RCC 7860 (cell line): ENCODE measurements around the gene OSBPL10.
"Not testable (repeated sequence)": the region's sequence is repeated elsewhere in the genome, so short reads cannot be mapped to it uniquely, and the experiment has no call there.

Source experiments
- DNase-seq: peaks from one replicate; pipeline ENCODE4 v3.0.0-alpha.2; 2015; ENCODE audit warnings: low spot score
- FAIRE-seq: peaks from 2 replicates; lab custom pipeline; 2012; peaks lifted over from hg19 to GRCh38; lab: Jason Lieb, UNC

The OSBPL10 gene

GRCh38 chr3:31785286-31785685 lies 195.8 kb downstream of the OSBPL10 start:
- FAIRE-seq, result no peak
- no peak for DNase-seq

DNA sequence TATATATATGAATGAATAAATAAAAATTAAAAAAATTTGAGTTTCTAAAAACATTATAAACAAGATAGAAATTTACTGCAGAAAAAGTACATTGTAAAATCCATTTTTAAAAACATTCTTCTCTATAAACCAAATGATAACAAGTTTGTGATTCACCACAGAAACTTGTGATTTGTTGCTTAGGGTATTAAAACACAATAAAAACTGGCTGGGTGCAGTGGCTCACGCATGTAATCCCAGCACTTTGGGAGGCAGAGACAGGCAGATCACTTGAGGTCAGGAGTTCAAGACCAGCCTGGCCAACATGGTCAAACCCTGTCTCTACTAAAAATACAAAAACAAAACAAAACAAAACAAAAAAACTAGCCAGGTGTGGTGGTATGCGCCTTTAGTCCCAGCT lies 197.2 kb downstream of the OSBPL10 start:
- not testable (repeated sequence) for DNase-seq, FAIRE-seq

DNA sequence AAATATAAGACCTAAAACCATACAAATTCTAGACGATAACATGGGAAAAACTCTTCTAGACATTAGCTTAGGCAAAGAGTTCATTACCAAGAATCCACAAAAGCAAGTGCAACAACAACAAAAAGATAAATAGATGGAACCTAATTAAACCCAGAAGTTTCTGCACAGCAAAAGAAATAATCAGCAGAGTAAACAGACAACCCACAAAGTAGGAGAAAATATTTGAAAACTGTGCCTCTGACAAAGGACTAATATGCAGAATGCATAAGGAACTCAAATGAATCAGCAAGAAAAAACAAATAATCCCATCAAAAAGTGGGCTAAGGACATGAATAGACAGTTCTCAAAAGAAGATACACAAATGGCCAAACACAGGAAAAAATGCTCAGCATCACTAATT lies 198.8 kb downstream of the OSBPL10 start:
- FAIRE-seq, DNase-seq: not testable (repeated sequence)

DNA sequence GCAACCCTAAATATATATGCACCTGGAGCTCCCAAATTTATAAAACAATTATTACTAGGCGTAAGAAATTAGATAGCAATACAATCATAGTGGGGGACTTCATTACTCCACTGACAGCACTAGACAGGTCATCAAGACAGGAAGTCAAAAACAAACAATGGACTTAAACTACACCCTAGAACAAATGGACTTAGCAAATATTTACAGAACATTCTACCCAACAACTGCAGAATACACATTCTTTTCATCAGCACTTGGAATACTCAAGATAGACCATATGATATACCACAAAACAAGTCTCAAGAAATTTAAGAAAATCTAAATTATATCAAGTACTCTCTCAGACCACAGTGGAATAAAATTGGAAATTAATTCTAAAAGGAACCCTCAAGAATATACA lies 201.5 kb downstream of the OSBPL10 start:
- FAIRE-seq, result no peak
- no peak for DNase-seq

GRCh38 chr3:31777887-31778286 lies 203.2 kb downstream of the OSBPL10 start:
- no peak for FAIRE-seq

GRCh38 chr3:31777092-31777491 lies 204.0 kb downstream of the OSBPL10 start:
- DNase-seq, result peak; percentile 38
- FAIRE-seq, result peak; percentile 5

More at GRCh38 chr3:31777887-31778286, 203.2 kb downstream of the OSBPL10 start:
- DNase-seq, result no peak

DNA sequence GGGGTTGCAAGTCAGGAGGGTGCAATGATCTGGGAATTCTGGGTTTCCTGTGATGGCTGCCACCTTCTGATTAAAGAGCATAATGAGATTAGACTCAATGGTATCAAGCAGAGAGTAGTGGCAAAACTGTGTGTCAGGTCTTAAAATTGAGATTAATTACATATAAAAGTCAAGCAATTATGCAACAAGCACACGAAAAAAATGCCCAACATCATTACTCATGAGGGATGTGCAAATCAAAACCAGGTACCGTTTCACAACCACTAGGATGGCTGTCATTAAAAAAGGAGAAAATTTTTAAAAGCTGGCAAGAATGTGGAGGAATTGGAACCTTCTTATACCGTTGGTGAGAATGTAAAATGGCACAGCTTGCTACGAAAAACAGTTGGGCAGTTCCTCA lies 205.0 kb downstream of the OSBPL10 start:
- no peak for FAIRE-seq
- DNase-seq, result no peak

GRCh38 chr3:31775383-31775782 lies 205.7 kb downstream of the OSBPL10 start:
- FAIRE-seq (no peak), DNase-seq (no peak)

- no peak for FAIRE-seq
- no peak for DNase-seq
These were observed 208.1 kb downstream of the OSBPL10 start for GRCh38 chr3:31772758-31773473.

DNA sequence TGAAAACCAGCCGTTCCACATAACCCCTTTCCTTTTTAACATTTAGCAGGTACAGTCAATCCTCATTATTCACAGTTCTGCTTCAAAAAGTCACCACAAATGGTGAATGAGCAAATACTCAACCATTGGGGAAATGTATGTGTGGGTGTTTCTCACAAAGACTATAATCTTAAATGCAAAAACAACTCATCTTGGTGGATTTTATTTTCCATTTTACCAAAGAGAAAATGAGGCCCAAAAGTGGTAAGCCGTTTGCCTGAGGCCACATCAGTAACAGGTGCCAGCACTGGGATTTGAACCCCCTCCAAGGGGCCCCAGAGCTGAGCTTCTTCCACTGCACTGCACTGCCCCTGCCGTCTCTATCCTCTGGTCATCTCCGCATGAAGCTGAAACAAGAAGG lies 208.8 kb downstream of the OSBPL10 start:
- DNase-seq, result no peak
- FAIRE-seq, result no peak

DNA sequence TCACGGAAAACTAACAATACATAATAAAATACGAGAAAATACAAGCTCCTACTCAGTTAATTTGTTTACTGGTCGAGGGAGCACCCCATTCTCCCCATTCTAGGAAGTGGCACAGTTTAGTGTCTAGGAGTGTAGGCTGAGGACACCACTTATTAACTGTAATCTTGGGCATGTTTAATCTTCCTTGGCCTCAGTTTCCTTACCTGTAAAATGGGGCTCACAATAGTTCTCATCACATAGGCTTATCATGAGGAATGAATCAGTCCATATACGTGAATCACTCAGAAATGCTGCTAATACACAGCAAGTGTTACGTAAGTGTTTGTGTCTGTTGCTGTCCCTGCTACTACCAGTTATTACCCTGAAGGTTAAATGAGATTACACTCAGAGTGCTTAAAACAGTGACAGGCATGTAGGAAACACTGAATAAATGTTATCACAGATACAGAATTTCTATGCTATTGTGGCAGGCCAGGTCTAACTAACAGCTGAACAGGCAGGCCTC lies 210.2 kb downstream of the OSBPL10 start:
- FAIRE-seq (no peak), DNase-seq (no peak)

DNA sequence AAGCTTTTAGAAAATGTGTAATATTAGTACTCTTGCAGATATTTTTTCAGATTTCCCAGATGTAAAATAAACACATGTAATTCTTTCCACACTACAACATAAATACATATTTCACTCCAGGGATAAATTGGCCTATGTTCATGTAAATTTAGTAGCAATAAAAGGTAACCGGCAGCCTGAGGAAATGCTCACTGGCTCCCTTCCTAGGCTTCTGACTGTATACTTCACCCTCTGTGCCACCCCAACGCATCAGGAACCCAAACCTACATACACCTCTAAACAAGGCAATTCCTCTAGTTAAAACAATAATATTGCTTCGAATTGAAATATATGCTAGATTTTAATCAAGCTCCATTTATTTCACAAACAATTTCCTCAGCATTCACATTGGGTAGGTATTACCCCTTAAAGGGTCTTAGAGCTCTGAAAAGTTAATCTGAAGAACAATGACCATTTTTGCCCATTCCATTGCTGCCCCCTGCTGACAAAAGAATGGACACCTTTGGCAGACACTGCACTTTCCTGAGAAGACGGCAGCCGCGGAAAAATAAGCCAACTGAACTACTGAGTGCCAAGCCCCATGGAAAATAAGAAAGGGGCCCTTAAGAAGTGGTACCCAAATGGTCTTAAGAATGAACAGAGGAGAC lies 212.5 kb downstream of the OSBPL10 start:
- FAIRE-seq (no peak), DNase-seq (no peak)

GRCh38 chr3:31767920-31768319 lies 213.1 kb downstream of the OSBPL10 start:
- FAIRE-seq (no peak), DNase-seq (no peak)

GRCh38 chr3:31766669-31767068 lies 214.4 kb downstream of the OSBPL10 start:
- no peak for DNase-seq

GRCh38 chr3:31765871-31766270 lies 215.2 kb downstream of the OSBPL10 start:
- DNase-seq (no peak), FAIRE-seq (no peak)

More at GRCh38 chr3:31766669-31767068, 214.4 kb downstream of the OSBPL10 start:
- no peak for FAIRE-seq

GRCh38 chr3:31763731-31764130 lies 217.3 kb downstream of the OSBPL10 start:
- DNase-seq (no peak), FAIRE-seq (no peak)

DNA sequence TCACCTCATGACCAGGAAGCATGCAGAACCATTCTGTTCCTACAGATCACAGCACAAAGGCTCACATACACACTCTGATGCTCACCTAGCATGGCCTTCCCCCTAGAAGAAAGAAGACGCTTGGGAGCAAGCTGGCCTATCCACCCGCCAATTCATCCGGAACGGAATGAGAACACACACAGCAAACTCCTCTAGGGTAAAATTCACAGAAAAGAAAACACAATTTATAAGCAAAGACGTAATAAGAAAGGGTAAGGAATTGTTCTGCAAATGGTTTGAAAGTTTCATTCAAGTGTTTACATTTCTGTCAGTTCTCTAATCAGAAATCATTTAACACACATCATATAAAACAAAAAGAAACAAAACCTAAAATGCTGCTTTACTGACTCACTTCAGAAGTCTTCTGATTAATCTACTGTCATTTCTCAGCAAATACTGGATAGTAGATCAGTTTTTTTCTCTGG lies 218.1 kb downstream of the OSBPL10 start:
- DNase-seq, result peak; percentile 22
- peak; percentile 76 for FAIRE-seq

GRCh38 chr3:31762097-31762764 lies 218.8 kb downstream of the OSBPL10 start:
- FAIRE-seq, result no peak
- no peak for DNase-seq

- FAIRE-seq, result no peak
- no peak for DNase-seq
These were observed 220.4 kb downstream of the OSBPL10 start for GRCh38 chr3:31760654-31761053.

- FAIRE-seq (no peak), DNase-seq (no peak)
These were observed 222.6 kb downstream of the OSBPL10 start for GRCh38 chr3:31758322-31758965.
